H9 (cell line): ENCODE measurements around the gene RNF125. TPM values are rescaled to one million over a fixed set of nuclear protein-coding genes. Genes with fewer than 3 reads are reported as not detected.

Experiments used
- DNase-seq: peaks from one replicate; pipeline ENCODE4 v3.0.0-alpha.2; 2017
- H2AFZ ChIP-seq: one replicate; pipeline ENCODE4 v1.6.1; 2013; ENCODE audit warnings: mild to moderate bottlenecking, low read length, control low read depth, moderate library complexity
- H2AK5ac ChIP-seq: 2 replicates; pipeline ENCODE4 v1.6.1; 2013; ENCODE audit warnings: low read length, control low read depth, mixed read lengths; ENCODE audit not compliant: insufficient read length
- H2BK120ac ChIP-seq: one replicate; pipeline ENCODE4 v1.6.1; 2013; ENCODE audit warnings: low read depth, mild to moderate bottlenecking, low read length, control low read depth, inconsistent platforms; ENCODE audit not compliant: poor library complexity, severe bottlenecking
- H2BK12ac ChIP-seq: 2 replicates; pipeline ENCODE4 v1.6.1; 2013; ENCODE audit warnings: low read length, control low read depth, mixed read lengths, low read depth; ENCODE audit not compliant: insufficient read length
- H2BK15ac ChIP-seq: 2 replicates; pipeline ENCODE4 v1.6.1; 2013; ENCODE audit warnings: low read depth, low read length, control low read depth
- H2BK20ac ChIP-seq: one replicate; pipeline ENCODE4 v1.6.1; 2013; ENCODE audit warnings: low read depth, mild to moderate bottlenecking, low read length, control low read depth, inconsistent platforms; ENCODE audit not compliant: poor library complexity, severe bottlenecking
- H2BK5ac ChIP-seq: 2 replicates; pipeline ENCODE4 v1.6.1; 2013; ENCODE audit warnings: low read length, control low read depth, mixed read lengths; ENCODE audit not compliant: insufficient read length
- H3K14ac ChIP-seq: 2 replicates; pipeline ENCODE4 v1.6.1; 2013; ENCODE audit warnings: low read length, control low read depth; ENCODE audit not compliant: insufficient read depth
- H3K18ac ChIP-seq: 2 replicates; pipeline ENCODE4 v1.6.1; 2013; ENCODE audit warnings: low read depth, mild to moderate bottlenecking, mixed read lengths, low read length, control low read depth; ENCODE audit not compliant: insufficient read length
- H3K23ac ChIP-seq: 2 replicates; pipeline ENCODE4 v1.6.1; 2013; ENCODE audit warnings: low read length, control low read depth, mixed read lengths, low read depth; ENCODE audit not compliant: insufficient read length
- H3K23me2 ChIP-seq: 2 replicates; pipeline ENCODE4 v1.6.1; 2013; ENCODE audit warnings: low read depth, mild to moderate bottlenecking, mixed read lengths, low read length, control low read depth; ENCODE audit not compliant: insufficient read length, poor library complexity, severe bottlenecking
- H3K27ac ChIP-seq: 2 replicates; pipeline ENCODE4 v1.5.1; 2013; ENCODE audit warnings: low read length, control low read depth, mixed read lengths, low read depth; ENCODE audit not compliant: insufficient read length
- H3K27me3 ChIP-seq: 2 replicates; pipeline ENCODE4 v1.6.1; 2013; ENCODE audit warnings: low read length, control low read depth, inconsistent platforms; ENCODE audit not compliant: insufficient read depth
- H3K4ac ChIP-seq: 2 replicates; pipeline ENCODE4 v1.6.1; 2013; ENCODE audit warnings: low read depth, mild to moderate bottlenecking, control low read depth, inconsistent platforms, low read length, moderate library complexity
- H3K4me1 ChIP-seq: 2 replicates; pipeline ENCODE4 v1.6.1; 2013; ENCODE audit warnings: low read length, control low read depth, inconsistent platforms; ENCODE audit not compliant: insufficient read depth
- H3K4me2 ChIP-seq: 2 replicates; pipeline ENCODE4 v1.6.1; 2013; ENCODE audit warnings: low read length, control low read depth, mixed read lengths; ENCODE audit not compliant: insufficient read length, insufficient read depth
- H3K56ac ChIP-seq: 2 replicates; pipeline ENCODE4 v1.6.1; 2013; ENCODE audit warnings: low read depth, mild to moderate bottlenecking, mixed read lengths, low read length, control low read depth; ENCODE audit not compliant: insufficient read length
- H3K79me1 ChIP-seq: 2 replicates; pipeline ENCODE4 v1.6.1; 2013; ENCODE audit warnings: low read depth, mild to moderate bottlenecking, moderate library complexity, low read length, control low read depth, inconsistent platforms; ENCODE audit not compliant: insufficient read depth, poor library complexity, severe bottlenecking
- H3K79me2 ChIP-seq: 2 replicates; pipeline ENCODE4 v1.6.1; 2013; ENCODE audit warnings: low read length, control low read depth, inconsistent platforms; ENCODE audit not compliant: insufficient read depth
- H3K9ac ChIP-seq: 2 replicates; pipeline ENCODE4 v1.6.1; 2013; ENCODE audit warnings: low read length, control low read depth, mixed read lengths; ENCODE audit not compliant: insufficient read length; ENCODE audit errors: extremely low read depth
- H3K9me3 ChIP-seq: one replicate; pipeline ENCODE4 v1.6.1; 2013; ENCODE audit warnings: low read depth, low read length, inconsistent platforms; ENCODE audit not compliant: control insufficient read depth
- H3T11ph ChIP-seq: one replicate; pipeline ENCODE4 v1.6.1; 2013; ENCODE audit warnings: mild to moderate bottlenecking, low read length, control low read depth, inconsistent platforms
- H4K20me1 ChIP-seq: one replicate; pipeline ENCODE4 v1.6.1; 2013; ENCODE audit not compliant: control insufficient read depth, insufficient read length, insufficient read depth
- H4K5ac ChIP-seq: 2 replicates; pipeline ENCODE4 v1.6.1; 2013; ENCODE audit warnings: low read depth, mild to moderate bottlenecking, mixed read lengths, low read length, control low read depth; ENCODE audit not compliant: insufficient read length
- H4K8ac ChIP-seq: replicated peaks from 2 replicates; pipeline ENCODE4 v1.6.1; 2013; ENCODE audit warnings: low read length, control low read depth, mixed read lengths, low read depth; ENCODE audit not compliant: insufficient read length
- H4K91ac ChIP-seq: 2 replicates; pipeline ENCODE4 v1.6.1; 2013; ENCODE audit warnings: low read depth, mild to moderate bottlenecking, moderate library complexity, mixed read lengths, low read length, control low read depth; ENCODE audit not compliant: insufficient read length
- H3K27ac Mint-ChIP-seq, 3 experiments: 2 replicates in 2 of 3; 3 replicates in 1 of 3; pipeline ENCODE4 v1.8.0; 2020 to 2021; ENCODE audit warnings: mixed read lengths in 3 of 3, mild to moderate bottlenecking in 1 of 3, moderate library complexity in 1 of 3
- H3K27me3 Mint-ChIP-seq: 2 replicates; pipeline ENCODE4 v1.8.0; 2021; ENCODE audit warnings: low read depth, mild to moderate bottlenecking, moderate library complexity, mixed read lengths
- H3K36me3 Mint-ChIP-seq, 3 experiments: 2 replicates in 2 of 3; 3 replicates in 1 of 3; pipeline ENCODE4 v1.8.0; 2020 to 2021; ENCODE audit warnings: low read depth in 3 of 3, mixed read lengths in 3 of 3; ENCODE audit not compliant: insufficient read depth in 1 of 3
- H3K4me1 Mint-ChIP-seq, 2 experiments: 2 replicates each; pipeline ENCODE4 v1.8.0; 2020; ENCODE audit warnings: mixed read lengths in 2 of 2
- H3K4me3 Mint-ChIP-seq, 2 experiments: 2 replicates in 1 of 2; 3 replicates in 1 of 2; pipeline ENCODE4 v1.8.0; 2020 to 2021; ENCODE audit warnings: mild to moderate bottlenecking in 2 of 2, mixed read lengths in 2 of 2, moderate library complexity in 1 of 2
- H3K9me3 Mint-ChIP-seq, 2 experiments: 2 replicates in 1 of 2; 3 replicates in 1 of 2; pipeline ENCODE4 v1.8.0; 2020; ENCODE audit warnings: mild to moderate bottlenecking in 2 of 2, mixed read lengths in 2 of 2, moderate library complexity in 1 of 2
- WGBS: extraction: QIAGEN DNeasy Blood & Tissue Kit; methylation state at CpG from one replicate; pipeline ENCODE4 v1.1.7; 2013; ENCODE audit warnings: missing lambda C conversion rate, low lambda C conversion rate, mixed read lengths; ENCODE audit not compliant: insufficient read length; ENCODE audit errors: extremely low coverage; 5-methylcytosine and 5-hydroxymethylcytosine counted together
- total RNA-seq: library from RNA; stranded (reverse); gene quantifications from 2 replicates; pipeline ENCODE4 v1.2.1, GENCODE V29; 2021
- TF ChIP-seq, protein P1 (sequence below): fragments of 200-600 bp; sonication (generic); conservative IDR thresholded peaks from 3 replicates; pipeline ENCODE4 v1.8.0; 2021; ENCODE audit warnings: antibody characterized with exemption, mild to moderate bottlenecking

RNF125 gene
- total RNA-seq, 1 experiment from 2014 or later, result 8.3 TPM

DNA sequence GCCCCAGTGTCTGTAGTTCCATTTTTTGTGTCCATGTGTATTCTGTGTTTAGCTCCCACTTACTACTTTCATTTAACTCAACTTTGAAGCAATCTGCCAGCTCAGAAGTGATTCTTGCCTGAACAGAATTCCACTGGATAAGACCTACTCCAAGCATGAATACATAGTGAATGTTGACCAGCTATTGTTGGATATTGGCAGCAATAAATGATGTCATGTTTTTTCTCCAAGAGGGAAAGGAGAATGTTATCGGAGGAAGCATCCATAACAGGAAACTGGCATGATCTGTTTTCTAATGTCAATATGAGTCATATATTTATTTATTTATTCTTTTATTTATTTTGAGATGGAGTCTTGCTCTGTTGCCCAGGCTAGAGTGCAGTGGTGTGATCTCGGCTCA is 38.9 kb upstream of the RNF125 start:
- H3K4me2 ChIP-seq, result no peak overlapping the region
- no peaks in the 10 kb centered on the region for H4K20me1 ChIP-seq
- H3K27ac Mint-ChIP-seq, result no peak overlapping the region
- no peak overlapping the region for H2BK15ac ChIP-seq
- H3K27ac ChIP-seq, result no peak overlapping the region
- no CpG with 5 or more reads among the region's 2 CpGs for WGBS
- peaks cover 2% of the 10 kb centered on the region; the same call in 1 of the 2 replicates for H3K27me3 Mint-ChIP-seq
- H3K9ac ChIP-seq, result no peak overlapping the region
- H3K4ac ChIP-seq, result no peak overlapping the region
- no peak overlapping the region for H2BK20ac ChIP-seq
- H3K18ac ChIP-seq, result no peak overlapping the region
- H3K4me1 ChIP-seq, result no peaks in the 10 kb centered on the region
- no peak for DNase-seq
- H3K9me3 ChIP-seq, result no peaks in the 10 kb centered on the region
- no peak overlapping the region for H2BK12ac ChIP-seq
- no peaks in the 10 kb centered on the region for H3K27me3 ChIP-seq
- H3K79me1 ChIP-seq, result no peaks in the 10 kb centered on the region
- no peaks in the 10 kb centered on the region for H3K23me2 ChIP-seq
- peaks cover 5 to 29% (median 10%) of the 10 kb centered on the region in 3 experiments; a peak in 6 of 7 replicates for H3K36me3 Mint-ChIP-seq
- H4K91ac ChIP-seq, result no peak overlapping the region
- H3K14ac ChIP-seq, result no peak overlapping the region
- no peak overlapping the region for H4K8ac ChIP-seq
- no peak overlapping the region for H3K4me3 Mint-ChIP-seq
- H3K56ac ChIP-seq, result no peak overlapping the region
- no peak overlapping the region for H3T11ph ChIP-seq
- no peak overlapping the region for H4K5ac ChIP-seq
- H3K79me2 ChIP-seq, result no peaks in the 10 kb centered on the region
- TF ChIP-seq, protein P1, sequence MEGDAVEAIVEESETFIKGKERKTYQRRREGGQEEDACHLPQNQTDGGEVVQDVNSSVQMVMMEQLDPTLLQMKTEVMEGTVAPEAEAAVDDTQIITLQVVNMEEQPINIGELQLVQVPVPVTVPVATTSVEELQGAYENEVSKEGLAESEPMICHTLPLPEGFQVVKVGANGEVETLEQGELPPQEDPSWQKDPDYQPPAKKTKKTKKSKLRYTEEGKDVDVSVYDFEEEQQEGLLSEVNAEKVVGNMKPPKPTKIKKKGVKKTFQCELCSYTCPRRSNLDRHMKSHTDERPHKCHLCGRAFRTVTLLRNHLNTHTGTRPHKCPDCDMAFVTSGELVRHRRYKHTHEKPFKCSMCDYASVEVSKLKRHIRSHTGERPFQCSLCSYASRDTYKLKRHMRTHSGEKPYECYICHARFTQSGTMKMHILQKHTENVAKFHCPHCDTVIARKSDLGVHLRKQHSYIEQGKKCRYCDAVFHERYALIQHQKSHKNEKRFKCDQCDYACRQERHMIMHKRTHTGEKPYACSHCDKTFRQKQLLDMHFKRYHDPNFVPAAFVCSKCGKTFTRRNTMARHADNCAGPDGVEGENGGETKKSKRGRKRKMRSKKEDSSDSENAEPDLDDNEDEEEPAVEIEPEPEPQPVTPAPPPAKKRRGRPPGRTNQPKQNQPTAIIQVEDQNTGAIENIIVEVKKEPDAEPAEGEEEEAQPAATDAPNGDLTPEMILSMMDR, result no peak
- peaks cover 21 to 25% of the 10 kb centered on the region in 2 experiments for H3K9me3 Mint-ChIP-seq
- peaks cover 2 to 8% of the 10 kb centered on the region in 2 experiments; a peak in 2 of 4 replicates for H3K4me1 Mint-ChIP-seq
- H2BK5ac ChIP-seq, result no peak overlapping the region
- H3K23ac ChIP-seq, result no peak overlapping the region
- no peak overlapping the region for H2AK5ac ChIP-seq
- H2AFZ ChIP-seq, result no peak overlapping the region
- no peak overlapping the region for H2BK120ac ChIP-seq
